ENCODE data around the gene SYT5. TPM values are rescaled to one million over a fixed set of nuclear protein-coding genes. Genes with fewer than 3 reads are reported as not detected.

The SYT5 gene
- total and polyA plus RNA-seq, 11 donors = 0.15 TPM; not detected in 10

DNA sequence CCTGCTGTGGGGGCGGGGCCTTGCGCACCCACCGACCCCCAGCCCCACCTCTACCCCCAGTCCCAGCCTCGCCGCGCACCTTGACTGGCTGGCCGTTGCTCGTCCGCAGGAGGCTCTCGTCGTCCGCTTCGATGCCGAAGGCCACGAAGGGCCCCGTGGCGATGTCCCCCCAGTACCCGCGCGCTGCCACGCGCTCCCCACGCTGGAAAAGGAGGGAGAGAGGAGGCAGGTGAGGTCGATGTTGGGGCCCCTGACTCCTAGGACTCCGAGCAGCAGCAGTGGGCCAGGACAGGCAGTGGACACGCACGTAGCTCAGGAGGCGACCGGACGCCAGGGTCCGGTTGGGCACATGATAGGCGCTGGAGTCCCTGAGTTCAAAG, 19.1 kb downstream of the SYT5 start:
- peaks cover 0 to 26% (median 0%) of the 10 kb centered on the region in 9 donors for H3K36me3 ChIP-seq
- DNase-seq (no peak), ATAC-seq (no peak)
- TF ChIP-seq, protein P1, sequence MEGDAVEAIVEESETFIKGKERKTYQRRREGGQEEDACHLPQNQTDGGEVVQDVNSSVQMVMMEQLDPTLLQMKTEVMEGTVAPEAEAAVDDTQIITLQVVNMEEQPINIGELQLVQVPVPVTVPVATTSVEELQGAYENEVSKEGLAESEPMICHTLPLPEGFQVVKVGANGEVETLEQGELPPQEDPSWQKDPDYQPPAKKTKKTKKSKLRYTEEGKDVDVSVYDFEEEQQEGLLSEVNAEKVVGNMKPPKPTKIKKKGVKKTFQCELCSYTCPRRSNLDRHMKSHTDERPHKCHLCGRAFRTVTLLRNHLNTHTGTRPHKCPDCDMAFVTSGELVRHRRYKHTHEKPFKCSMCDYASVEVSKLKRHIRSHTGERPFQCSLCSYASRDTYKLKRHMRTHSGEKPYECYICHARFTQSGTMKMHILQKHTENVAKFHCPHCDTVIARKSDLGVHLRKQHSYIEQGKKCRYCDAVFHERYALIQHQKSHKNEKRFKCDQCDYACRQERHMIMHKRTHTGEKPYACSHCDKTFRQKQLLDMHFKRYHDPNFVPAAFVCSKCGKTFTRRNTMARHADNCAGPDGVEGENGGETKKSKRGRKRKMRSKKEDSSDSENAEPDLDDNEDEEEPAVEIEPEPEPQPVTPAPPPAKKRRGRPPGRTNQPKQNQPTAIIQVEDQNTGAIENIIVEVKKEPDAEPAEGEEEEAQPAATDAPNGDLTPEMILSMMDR (IDR thresholded peaks at IDR 0.05) = no peak
- H3K27me3 ChIP-seq = peaks cover 0 to 64% (median 26%) of the 10 kb centered on the region in 9 donors
- peaks cover 0 to 43% (median 12%) of the 10 kb centered on the region in 12 donors for H3K4me1 ChIP-seq
- 20 to 30% (median 26%) methylated on average over 2 to 32 of the region's 32 CpGs for WGBS, 4 donors
- peak overlapping the region in 6 of 12 donors; percentile 4 to 83 (median 42) for H3K4me3 ChIP-seq
- peak overlapping the region in 3 of 12 donors; percentile 29 to 95 (median 33) for H3K27ac ChIP-seq
- no peaks in the 10 kb centered on the region for H3K9me3 ChIP-seq
- intact Hi-C loops (cut with DNase I) = no loop called here

DNA sequence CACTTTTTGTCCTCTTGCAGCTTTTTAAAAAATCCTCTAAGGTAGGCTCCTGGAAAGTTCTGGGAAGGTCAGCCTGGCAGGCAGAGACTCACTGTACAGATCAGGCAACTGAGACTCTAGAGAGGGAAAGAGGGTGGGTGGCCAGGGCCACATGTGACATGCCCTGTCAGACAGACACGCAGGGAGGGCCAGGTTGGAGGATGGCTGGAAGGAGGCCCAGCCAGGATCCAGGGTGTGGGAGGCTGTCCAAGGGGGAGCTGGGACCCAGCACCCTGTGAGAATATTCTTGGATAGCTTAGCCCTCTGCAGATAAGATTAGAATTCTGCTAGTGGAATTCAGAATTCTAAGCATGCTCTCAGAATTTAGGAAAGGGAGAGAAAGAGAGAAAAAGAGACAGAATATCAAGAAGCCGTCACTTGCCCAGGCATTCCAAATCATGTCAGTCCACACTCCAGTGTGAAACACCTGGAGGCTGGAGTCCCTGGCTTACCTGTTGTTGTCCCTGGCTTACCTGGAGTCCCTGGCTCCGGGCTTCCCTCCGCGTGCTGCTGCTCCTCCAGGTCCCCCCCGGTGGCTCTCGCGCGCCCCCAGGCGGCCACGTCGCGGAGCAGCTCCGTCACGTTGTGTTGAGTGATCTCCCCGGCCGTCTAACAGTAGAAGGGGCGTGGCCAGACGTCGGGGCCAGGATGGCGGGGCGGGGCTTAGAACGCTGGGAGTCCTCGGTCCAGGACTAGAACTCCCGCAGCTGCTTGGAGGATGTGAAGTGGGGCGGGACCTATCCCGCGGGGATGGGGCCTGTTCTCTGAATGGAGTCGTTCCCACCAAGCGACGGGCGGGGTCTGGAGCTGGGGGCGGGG, 19.7 kb downstream of the SYT5 start:
- WGBS, 4 donors = 3 to 11% (median 5%) methylated on average over 6 to 33 of the region's 33 CpGs
- Histone ChIP-seq H3K36me3 (peaks cover 0 to 27% (median 0%) of the 10 kb centered on the region in 9 donors), H3K9me3 (no peaks in the 10 kb centered on the region), H3K4me1 (peaks cover 0 to 41% (median 11%) of the 10 kb centered on the region in 12 donors), H3K27me3 (peaks cover 0 to 61% (median 26%) of the 10 kb centered on the region in 9 donors), H3K4me3 (peak overlapping the region in 9 of 12 donors; percentile 1 to 83 (median 53)), H3K27ac (peak overlapping the region in 11 of 12 donors; percentile 53 to 100 (median 95))
- TF ChIP-seq, protein P1 (IDR thresholded peaks at IDR 0.05) = peak; percentile 74 to 92 (median 86)
- no peak for TF ChIP-seq POLR2A (IDR thresholded peaks at IDR 0.05)
- ATAC-seq (peak; percentile 18 to 53 (median 47)), DNase-seq (peak; percentile 86 to 92 (median 89))
- intact Hi-C loops (cut with DNase I) = no loop called here

DNA sequence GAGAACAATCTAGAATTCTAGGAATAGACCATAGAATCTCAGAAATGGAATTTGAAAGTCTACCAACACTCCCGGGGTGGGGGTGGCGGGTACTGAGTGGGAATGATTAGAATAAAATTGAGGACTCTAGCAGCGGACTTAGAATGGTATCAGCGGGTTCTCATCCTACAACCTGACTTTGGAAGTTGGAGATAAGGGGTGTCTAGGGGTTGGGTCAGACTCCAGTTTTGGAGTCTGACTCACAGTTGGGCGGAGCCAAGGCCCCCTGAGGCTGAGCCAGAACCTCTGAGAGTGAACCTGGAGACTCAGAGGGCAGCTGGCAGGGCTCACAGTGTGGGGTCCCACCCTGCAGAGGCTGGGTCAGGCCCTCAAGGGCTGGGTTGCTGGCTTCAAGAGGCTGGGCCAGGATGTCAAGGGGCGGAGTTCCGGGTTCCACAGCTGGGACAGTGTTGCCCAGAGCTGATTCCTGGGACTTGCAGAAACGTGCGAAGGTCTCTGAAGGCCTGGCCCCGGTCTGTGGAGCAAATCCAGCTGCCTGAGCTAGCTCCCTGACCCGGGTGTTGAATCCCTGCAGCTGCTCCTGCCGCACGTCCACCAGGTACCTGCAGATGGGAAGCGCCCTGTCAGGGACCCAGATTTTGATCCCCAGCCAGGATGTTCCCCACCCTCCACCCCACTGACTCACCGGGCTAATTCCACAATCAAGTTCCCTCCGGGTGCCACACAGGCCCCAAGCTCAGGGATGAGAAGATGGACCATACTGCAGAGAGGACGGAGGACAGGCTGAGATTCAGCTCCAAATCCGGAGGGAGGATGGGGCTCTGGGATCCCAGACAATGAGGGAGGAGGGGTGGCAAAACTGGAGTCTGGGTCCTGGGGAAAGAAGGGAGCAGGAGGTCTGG, 21.0 kb downstream of the SYT5 start:
- TF ChIP-seq POLR2A (IDR thresholded peaks at IDR 0.05) = peak; percentile 20 to 41
- TF ChIP-seq, protein P1 (IDR thresholded peaks at IDR 0.05) = no peak
- WGBS, 4 donors = 18 to 30% (median 26%) methylated on average over 11 to 18 of the region's 18 CpGs
- peak; percentile 84 to 95 (median 88) for DNase-seq
- intact Hi-C loops (cut with DNase I) = loop anchor here in 1 of 10 donors (5.0 kb wide), 1 partner anchor 42 kb away; the partner anchor contains the start of gene PPP1R12C
- no peaks in the 10 kb centered on the region for H3K9me3 ChIP-seq
- peak; percentile 65 to 77 (median 76) for ATAC-seq
- H3K27me3 ChIP-seq = peaks cover 0 to 50% (median 14%) of the 10 kb centered on the region in 9 donors
- H3K27ac ChIP-seq = peak overlapping the region; percentile 53 to 100 (median 94)
- peak overlapping the region in 11 of 12 donors; percentile 12 to 83 (median 53) for H3K4me3 ChIP-seq
- peaks cover 0 to 22% (median 6%) of the 10 kb centered on the region in 9 donors for H3K36me3 ChIP-seq
- peaks cover 0 to 46% (median 11%) of the 10 kb centered on the region in 12 donors for H3K4me1 ChIP-seq

Measured in heart left ventricle (tissue), 16 donors.